ENCODE data around the gene CHD3.

Gene CHD3

DNA sequence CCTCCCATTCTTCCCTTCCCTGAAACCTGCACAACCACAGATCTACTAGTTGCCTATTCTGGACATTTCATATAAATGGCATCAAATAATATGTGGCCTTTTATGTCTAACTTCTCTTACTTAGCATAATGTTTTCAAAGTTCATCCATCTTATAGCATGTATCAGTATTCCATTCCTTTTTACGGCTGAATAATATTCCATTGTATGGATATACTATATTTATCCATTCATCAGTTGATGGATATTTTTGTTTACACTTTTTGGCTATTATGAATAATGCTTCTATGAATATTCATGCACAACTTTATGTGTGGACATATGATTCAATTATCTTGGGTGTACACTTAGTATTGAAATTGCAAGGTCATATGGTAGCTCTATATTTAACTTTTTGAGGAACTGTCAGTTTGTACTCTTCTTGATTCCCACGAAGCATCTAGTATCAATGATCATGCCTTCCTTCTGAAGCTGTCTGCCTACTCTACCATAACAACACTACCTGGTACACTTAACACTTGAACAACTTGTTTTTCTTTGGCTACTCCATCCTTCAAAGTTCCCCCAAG, 12.7 kb upstream of the CHD3 start:
- no peak for DNase-seq

DNA sequence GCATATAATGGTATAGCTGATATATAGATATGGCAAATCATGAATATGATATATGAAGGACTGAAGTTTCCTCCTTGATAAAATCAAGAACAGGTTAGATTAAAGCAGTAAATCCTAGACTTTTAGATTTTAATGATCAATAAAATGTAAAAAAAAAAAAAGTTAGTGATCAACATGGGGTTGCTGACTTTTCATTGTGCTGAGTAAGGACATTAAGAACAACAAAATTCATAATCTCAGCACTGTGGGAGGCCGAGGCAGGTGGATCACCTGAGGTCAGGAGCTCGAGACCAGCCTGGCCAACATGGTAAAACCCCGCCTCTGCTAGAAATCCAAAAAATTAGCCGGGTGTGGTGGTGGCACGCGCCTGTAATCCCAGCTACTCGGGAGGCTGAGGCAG, 10.4 kb upstream of the CHD3 start:
- no peak for DNase-seq

DNA sequence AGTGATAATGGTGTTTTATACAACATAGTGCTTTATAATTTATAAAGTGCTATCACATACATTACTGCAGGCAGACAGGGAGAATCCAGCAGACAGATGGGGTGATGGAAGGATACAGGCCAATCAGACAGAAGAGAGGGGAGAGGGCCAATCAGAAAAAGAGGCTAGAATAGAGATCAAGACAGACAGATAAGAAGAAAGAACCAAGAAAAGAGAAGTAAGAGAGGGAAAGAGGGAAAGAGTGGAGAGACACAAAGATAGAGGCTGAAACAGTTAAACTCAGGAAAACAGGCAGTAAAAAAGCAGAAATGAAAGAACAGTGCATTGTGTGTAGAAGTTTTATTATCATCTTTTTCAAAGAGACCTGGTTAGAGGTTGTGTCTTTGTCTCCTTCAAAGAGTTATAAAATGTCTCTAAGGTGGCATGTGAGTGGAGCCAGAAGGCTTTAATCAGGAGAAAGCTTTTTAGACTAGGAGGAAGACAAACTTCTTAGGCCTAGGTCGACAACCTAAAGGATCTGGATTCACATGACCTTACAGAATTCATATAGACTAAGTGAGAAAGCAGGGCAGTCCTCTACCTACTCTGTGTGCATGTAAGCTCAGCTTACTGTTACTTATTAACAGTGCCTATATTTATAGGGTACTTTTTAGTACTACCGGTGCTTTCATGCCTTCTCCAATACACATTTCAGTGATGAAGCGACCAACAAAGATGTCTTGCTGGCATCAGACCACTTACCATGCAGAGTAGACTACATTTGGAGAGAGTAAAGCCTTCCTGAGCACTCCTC, 8.3 kb upstream of the CHD3 start:
- no peak for DNase-seq

DNA sequence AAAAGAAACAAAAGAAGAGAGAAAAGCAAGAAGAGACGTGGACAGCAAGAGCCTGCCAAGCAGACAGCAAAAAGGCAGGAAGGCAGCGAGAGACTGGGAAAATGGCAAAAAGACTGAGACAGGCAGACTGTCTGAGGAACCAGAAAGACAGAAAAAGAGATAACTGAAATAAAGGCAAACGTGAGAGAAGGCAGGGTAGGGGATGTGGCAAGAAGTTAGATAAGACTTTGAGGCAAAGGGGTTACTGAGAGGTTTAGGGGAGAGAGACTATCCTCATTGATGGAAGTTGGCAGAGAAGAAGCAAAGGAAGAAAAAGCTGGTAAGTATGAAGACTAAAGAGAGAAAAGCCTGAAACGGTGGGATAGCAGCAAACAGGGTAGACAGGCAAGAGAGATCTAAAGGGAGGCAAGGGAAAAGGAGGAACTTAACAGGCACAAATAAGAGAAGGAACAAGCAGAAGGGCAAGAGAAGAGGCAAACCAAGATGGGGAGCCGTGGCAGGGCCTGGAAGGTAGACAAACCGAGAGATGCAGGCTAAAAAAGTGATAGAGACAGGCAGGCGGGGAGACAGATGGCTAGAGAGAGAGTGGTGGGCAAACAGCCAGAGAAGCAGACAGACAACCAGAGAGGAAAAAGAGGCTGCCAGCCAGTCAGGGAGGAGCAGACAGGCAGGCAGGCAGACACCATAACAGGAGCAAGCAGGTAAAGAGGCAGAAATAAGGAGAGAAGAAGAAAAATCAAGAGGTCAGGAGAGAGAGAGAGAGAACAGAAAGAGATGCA, 7.1 kb upstream of the CHD3 start:
- no peak for DNase-seq

DNA sequence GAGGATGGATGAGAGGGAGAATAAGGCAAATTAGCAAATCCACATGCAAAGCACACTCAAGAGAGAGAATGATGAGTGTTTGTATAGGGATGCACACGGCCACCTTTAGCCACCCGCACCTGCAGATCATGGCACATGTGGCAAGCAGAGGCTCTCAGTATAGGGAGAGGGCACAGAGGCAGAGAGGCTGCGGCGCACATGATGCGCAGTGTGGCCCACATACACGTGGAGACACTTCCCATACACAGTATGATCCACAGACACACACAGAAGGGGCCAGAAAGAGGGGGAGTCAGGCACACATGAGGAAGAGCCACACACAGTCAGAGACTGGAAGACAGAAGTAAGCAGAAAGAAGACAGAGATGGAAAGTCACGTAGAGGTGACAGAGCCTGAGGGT, 6.5 kb upstream of the CHD3 start:
- no peak for DNase-seq

DNA sequence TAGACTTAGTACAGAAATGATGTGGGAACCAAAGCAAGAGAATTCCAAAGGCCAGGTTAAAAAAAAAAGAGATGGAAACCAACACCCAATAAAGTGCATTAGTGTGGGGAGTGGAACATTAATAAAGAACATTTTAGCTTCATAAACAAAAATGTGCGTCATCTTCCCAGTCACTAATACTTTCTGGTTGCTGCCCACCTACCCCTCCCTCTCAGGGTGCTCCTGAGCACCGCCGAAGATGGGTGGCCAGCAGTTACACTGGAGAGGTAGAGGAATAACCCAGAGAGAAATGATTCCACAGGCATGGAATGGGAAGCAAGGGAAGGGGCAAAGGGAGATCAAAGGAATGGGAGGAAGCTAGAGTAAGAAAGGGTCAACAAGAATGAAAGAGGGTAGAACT, 6.0 kb upstream of the CHD3 start:
- DNase-seq: no peak

DNA sequence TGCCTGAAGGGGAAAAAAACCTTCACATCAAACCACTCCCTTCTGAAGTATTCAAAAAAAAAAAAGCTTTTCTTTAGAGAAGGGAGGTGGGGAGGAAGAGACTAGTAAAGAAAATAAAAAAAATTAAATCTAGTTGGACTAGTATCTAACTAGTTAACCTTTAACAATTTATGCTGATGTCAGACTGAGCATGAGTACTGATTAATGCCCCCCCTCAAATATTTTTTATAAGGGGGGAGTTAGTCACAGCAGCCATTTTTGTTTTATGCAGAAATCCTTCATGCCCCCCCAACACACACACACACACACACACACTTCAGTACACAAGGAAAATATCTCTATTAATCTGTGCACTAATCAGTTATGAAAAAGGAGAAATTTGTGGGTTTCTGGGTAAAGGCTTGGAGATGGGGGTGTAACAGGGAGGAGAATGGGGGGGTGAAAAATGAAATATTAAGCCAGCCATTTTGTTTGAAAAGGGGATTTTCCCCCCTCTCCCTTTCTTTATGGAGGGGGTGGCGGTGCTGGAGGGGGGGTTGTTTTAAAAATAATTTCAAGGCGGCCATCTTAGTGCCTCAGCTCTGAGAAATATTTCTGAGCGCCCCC, 4.7 kb upstream of the CHD3 start:
- DNase-seq: no peak

DNA sequence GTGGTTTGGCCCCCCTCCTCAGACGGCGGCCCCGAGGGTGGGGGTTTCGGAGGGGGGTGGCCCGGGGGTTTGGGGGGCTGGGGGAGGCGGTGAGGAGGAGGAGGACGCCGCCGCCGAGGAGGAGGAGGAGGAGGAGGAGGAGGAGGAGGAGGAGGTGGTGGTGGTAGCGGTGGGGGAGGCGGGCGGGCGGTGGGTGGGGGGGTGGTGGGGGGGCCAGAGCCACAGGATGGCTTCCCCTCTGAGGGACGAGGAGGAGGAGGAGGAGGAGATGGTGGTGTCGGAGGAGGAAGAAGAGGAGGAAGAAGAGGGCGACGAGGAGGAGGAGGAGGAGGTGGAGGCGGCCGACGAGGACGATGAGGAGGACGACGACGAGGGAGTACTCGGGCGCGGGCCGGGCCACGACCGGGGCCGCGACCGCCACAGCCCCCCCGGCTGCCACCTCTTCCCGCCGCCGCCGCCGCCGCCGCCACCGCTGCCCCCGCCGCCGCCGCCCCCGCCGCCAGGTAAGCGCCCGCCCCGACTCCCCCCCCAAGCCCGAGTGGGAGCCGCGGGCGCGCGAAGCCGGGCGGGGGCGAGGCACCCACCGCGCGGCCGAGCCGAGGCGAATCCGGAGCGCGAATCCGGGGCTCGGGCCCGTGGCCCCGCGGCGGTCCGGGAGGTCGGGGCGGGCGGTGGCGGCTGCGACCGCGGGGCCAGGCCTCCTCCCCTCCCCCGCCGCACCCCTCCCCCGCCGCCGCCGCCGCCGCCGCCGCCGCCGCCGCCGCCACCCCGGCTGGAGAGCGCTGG, 3.8 kb upstream of the CHD3 start:
- no peak for DNase-seq

DNA sequence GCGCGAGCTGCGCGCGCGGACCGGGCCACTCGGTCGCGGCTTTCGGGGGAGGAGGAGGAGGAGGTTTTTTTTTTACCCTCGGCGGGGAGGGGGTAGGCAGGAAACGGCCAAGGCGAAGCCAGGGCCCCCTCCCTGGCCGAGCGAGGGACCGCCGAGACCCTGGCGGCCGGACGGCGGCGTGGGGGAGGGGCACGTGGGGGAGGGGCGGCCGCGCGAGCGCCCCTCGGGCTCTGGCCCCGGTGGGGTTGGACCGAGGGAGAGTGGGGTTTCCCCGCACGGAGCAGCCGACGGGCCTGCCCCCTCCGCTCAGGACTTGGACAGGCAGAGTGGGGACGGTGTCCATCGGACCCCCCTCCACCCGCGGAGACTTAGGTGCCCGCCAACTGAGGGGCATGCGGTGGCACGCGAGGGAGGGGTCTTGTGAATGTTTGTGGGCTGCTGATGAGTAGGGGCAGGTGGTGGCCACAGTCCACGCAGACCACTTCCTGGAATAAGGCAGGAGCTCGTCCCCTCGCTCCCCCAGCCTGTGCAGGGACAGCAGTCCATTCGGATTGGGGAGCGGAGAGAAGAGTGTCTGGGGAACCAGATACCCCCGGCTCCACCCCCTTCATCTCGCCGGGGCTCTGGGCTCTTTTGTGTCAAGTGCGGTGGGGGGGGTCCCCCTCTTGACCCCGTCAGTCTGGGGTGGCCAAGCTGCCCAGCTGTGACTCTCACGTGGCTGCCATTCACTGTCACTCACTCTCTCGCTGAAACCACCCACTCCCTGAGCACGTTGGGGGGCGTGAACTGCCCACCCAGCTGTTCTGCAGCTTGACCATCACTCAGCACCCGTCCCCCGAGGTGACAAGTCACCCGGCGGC, 3.0 kb upstream of the CHD3 start:
- DNase-seq: peak; percentile 67

DNA sequence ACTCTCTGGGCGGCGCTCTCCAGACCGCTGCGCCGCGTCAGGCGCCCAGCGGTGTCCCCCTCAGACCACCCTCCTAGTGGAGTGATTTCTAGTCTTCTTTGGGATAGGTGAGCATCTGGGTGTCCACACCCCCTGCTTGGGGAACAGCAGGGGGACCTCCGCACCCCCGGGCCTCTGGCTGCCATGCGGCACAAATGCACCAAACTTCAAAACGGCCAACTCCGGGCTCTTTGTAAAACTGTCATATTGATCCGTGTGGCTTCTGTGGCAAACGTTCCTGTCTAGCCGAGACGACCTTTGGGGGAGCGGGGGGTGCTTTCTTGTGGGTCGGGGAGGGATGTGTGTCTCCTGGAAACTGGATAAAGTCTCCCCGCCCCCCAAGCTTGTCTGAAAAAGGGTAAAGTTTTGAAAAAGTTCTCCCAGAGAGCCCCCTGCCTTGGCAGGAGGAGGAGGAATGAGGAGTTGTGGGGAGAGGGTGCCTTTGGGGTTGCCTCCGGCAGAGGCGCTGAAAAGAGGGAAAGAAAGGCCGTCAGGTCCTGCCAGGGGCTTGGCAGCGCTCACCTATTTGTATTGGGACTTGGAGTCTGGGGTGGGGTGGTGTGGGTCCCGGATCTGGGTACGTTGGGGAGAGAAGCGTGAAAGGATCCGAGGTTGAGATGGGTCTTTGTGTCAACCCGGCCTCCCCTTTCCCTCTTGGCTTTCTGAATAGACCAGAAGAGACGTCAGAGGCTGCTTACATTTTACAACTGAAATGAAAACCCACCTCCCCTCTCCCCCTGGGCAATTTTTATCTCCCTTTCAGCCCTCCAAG, 2.2 kb upstream of the CHD3 start:
- DNase-seq: peak; percentile 17

DNA sequence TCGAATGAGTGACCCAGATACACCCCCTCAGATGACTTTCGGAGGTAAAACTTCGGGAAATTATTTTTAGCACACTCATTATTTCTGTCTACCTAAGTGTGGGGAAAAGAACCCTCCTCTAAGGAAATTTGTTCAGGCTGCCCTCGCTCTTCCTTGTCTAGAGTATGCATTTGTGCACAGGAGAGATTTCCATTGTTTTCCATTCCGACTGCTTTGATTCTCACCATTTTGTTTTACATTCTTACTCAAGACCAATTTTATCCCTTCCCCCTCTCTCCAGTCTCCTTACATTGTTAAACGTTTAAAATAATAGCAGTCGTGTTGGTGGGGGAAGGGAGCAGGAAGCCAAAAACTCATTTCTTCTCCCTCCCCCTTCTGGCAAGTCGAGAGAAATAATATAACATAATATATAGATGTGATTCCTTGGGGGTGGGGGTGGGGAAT, 1.5 kb upstream of the CHD3 start:
- no peak for DNase-seq

DNA sequence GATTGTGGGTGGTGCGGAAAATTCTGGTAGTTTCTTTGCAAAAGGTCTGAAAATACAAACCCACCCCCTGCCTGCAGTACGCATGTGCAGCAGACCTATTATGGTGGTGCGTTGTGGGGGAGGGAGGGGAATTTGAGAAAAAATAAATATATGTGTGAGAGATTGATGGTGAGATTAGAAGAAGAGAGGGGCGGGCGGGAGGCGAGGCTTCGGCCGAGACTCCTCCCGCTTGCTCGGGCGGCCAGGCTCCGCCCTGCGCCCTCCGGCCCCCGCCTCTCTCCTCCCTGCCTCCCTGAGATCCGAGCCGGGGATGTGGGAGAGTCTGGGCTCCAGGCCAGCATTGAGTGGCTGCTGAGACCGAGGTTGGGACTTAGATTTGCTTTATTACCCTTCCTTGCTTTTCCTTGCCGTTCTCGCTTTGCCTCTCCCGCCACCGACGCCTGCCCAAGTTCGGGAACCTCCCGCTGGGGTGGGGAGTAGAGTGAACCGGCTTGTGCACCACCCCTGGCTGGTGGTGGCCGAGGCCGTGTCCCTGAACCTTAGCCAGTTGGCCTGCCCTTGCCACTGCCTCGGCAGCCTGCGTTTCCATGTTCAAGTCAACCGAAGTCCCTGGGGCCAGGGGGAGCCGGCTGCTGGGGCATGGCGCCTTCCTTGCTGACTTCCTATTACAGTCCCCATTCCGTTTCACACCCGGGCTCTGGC, 956 bp upstream of the CHD3 start:
- DNase-seq: peak; percentile 60

DNA sequence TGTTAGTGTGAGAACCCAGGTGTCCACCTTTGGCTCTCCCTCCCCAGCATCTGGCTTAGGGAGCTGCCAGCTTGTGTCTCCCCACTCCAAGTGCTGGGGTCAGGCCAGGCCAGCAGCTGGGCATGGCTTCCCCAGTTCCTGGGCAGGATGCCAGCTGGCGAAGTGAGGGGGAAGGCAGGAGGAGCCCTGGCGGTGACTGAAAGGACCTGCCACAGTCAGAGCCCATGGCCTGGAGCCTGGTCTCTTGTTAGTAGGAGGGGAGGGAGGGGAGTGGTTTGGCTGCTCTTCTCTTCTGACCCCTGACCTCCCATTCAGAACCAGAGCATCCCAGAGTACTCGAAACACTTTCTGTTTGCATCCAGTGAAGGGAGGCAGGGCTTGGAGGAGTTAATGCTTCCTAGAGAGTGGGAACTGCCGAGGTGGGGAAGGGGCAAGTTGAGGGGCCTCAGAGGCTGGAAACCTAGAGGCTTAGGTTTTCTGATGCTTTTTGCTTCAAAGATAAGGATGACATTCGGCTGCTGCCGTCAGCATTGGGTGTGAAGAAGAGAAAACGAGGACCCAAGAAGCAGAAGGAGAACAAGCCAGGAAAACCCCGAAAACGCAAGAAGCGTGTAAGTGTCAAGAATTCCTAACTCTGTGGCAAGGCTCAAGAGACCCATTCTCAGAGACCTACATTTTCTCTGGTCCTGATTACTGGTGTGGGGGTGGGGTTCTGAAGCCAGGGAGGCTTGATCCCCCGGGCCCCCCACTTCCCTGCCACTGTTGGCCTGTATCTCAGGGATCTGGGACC, 772 bp downstream of the CHD3 start:
- no peak for DNase-seq

DNA sequence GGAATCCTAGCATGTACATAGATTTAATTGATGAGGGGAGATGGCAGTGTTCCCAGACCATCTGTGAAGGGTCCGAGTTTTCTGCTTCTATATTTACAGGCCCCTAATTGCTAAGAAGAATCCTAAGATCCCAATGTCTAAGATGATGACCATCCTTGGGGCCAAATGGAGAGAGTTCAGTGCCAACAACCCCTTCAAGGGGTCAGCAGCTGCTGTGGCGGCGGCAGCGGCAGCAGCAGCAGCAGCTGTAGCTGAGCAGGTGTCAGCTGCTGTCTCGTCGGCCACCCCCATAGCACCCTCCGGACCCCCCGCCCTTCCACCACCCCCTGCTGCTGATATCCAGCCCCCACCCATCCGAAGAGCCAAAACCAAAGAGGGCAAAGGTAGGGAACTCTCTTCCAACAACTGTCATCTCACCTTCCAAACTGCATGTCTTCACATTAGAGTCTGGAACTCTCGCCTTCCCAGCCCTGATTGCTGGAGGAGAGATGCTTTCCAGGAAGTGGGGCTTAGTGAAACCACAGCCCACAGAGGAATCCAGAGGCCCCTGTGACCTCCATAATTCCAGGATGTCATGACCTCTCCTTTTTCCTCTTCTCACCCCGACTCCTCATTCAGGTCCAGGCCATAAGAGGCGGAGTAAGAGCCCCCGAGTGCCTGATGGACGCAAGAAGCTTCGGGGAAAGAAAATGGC, 4.7 kb downstream of the CHD3 start:
- no peak for DNase-seq

DNA sequence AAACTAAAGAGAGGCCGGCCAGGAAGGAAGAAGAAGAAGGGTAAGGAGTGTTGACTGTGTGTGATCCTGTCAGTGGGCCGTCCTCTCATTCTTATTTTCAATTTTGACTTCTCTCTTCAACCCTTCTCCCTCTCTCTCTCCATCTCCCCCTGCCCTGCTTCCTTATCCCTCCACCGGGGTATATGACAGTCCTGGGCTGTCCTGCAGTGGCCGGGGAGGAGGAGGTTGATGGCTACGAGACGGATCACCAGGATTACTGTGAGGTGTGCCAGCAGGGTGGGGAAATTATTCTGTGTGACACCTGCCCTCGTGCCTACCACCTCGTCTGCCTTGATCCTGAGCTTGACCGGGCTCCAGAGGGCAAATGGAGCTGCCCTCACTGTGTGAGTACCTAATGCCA, 5.6 kb downstream of the CHD3 start:
- no peak for DNase-seq

DNA sequence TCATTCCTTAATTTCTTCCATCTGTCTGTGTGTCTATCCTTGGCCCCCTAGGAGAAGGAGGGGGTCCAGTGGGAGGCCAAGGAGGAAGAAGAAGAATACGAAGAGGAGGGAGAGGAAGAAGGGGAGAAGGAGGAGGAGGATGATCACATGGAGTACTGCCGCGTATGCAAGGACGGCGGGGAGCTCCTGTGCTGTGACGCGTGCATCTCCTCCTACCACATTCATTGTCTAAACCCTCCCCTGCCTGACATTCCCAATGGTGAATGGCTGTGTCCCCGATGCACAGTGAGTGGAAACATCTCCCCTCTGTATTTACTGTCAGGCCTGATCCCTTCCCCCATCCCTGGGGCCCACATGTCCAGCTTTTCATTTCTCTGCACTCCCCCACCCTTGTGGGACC, 6.3 kb downstream of the CHD3 start:
- DNase-seq: no peak

DNA sequence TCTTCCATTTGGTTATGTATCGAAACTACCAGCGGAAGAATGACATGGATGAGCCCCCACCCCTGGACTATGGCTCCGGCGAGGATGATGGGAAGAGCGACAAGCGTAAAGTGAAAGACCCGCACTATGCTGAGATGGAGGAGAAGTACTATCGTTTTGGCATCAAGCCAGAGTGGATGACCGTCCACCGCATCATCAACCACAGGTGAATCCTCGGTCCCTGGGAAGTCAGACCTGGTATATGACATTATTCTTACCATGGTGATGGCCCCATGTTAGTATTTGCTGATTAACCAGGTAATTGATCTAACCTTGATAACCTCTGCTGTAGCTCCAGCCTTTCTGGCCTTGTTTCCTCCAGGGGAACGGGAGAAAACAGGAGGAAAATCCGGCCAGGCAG, 8.5 kb downstream of the CHD3 start:
- no peak for DNase-seq

DNA sequence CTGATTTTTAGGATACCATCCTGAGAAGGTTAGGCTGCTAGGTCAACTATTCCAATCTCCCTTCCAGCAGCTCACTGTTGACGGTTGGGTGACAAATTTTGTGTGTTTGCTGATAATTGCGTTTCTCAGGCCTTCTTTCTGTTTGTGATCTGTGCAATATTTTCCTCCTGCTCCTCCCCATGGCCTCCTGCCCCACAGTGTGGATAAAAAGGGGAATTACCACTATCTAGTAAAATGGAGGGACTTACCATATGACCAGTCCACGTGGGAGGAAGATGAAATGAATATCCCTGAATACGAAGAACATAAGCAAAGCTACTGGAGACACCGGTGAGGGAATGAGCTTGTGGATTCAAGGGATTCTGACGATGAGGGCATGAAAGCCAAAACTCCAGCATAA, 9.2 kb downstream of the CHD3 start:
- DNase-seq: no peak
